ENCODE results near the gene FBXO36. TPM values are rescaled to one million over a fixed set of nuclear protein-coding genes. Genes with fewer than 3 reads are reported as not detected.
"Not testable (repeated sequence)": the region's sequence is repeated elsewhere in the genome, so short reads cannot be mapped to it uniquely, and the experiment has no call there.

Gene FBXO36
- total and polyA plus RNA-seq, 2 of the 8 experiments (the other 6 are each of a cell fraction or from before 2014, with no cell fraction given): 3.4 TPM

DNA sequence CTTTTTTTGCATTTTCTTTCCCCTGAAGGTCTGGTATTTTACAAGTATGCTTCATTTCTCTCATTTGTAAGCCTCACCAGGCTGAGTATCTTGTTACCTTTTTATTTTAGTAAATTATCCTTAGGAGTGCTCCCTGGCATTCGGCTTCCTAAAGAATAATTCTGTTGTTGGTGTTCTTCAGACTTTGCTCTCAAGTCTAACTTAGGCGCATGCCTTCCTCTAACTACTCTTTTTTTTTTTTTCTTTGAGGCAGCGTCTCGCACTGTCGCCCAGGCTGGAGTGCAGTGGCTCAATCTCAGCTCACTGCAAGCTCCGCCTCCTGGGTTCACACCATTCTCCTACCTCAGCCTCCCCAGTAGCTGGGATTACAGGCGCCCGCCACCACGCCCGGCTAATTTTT, 2.2 kb downstream of the FBXO36 start:
- H4K20me1 ChIP-seq (replicated peaks in 1 of 2; ENCODE audit: control insufficient read depth in 1 of 2, insufficient read depth in 2 of 2, low read length in 2 of 2); H3K56ac ChIP-seq (replicated peaks; ENCODE audit: insufficient read length, low read depth, low read length); H2BK15ac ChIP-seq (ENCODE audit: low read length); POLR2A ChIA-PET (ENCODE audit: partially characterized antibody); H2BK120ac ChIP-seq (replicated peaks; ENCODE audit: low read depth, low read length); H3K18ac ChIP-seq (ENCODE audit: extremely low read depth, low read length); H3K4me1 ChIP-seq (replicated peaks in 1 of 4; ENCODE audit: control insufficient read depth in 3 of 4, insufficient read depth in 4 of 4, low read length in 3 of 4); H4K5ac ChIP-seq (ENCODE audit: insufficient read length, low read depth, low read length); H3K4me2 ChIP-seq (ENCODE audit: insufficient read depth in 1 of 2, low read depth in 2 of 2, low read length in 2 of 2); H3K9ac ChIP-seq (replicated peaks in 1 of 4; ENCODE audit: extremely low read depth in 1 of 4, low read depth in 3 of 4, low read length in 3 of 4); H2BK12ac ChIP-seq (ENCODE audit: low read depth, low read length); H3K27me3 ChIP-seq (replicated peaks in 1 of 4; ENCODE audit: control insufficient read depth in 3 of 4, extremely low read depth in 1 of 4, insufficient read depth in 3 of 4, low read length in 3 of 4); H3K9me3 ChIP-seq (ENCODE audit: insufficient read depth in 2 of 2, low read depth in 1 of 2, low read length in 1 of 2); H2BK20ac ChIP-seq (ENCODE audit: low read length); H4K91ac ChIP-seq (replicated peaks; ENCODE audit: insufficient read length, low read length); H3K79me1 ChIP-seq (ENCODE audit: low read depth, low read length); H2BK5ac ChIP-seq (ENCODE audit: low read depth, low read length); H2AK5ac ChIP-seq (ENCODE audit: low read depth, low read length); H3K4me3 ChIP-seq (ENCODE audit: extremely low read depth in 1 of 4, insufficient read depth in 2 of 4, low read depth in 3 of 4, low read length in 4 of 4); H3K36me3 ChIP-seq (ENCODE audit: control insufficient read depth in 2 of 4, insufficient read depth in 4 of 4, low read length in 3 of 4); FAIRE-seq; H4K8ac ChIP-seq (ENCODE audit: extremely low read depth, insufficient read depth, low read length); H2AFZ ChIP-seq (ENCODE audit: low read length); H3K23me2 ChIP-seq (ENCODE audit: low read depth, low read length); H3K4ac ChIP-seq (replicated peaks; ENCODE audit: insufficient read length, low read depth, low read length); DNase-seq (ENCODE audit: low read depth in 1 of 2, low spot score in 2 of 2); H3K14ac ChIP-seq (ENCODE audit: insufficient read length); CTCF ChIA-PET (ENCODE audit: partially characterized antibody); H3K23ac ChIP-seq (ENCODE audit: insufficient read length); H3K27ac ChIP-seq (ENCODE audit: low read depth, low read length): not testable (repeated sequence)
- WGBS, 2 experiments (ENCODE audit: extremely low coverage in 1 of 2, insufficient coverage in 1 of 2, insufficient read length in 1 of 2, insufficient replicate concordance in 2 of 2, low coverage in 1 of 2, low lambda C conversion rate in 2 of 2, missing lambda C conversion rate in 1 of 2): 94% methylated on average over 7 of the region's 10 CpGs; no CpG with 5 or more reads in 1 of the 2 experiments
- peaks cover 4 to 30% of the 10 kb centered on the region in 2 experiments; a peak in 3 of 4 replicates for H3K79me2 ChIP-seq (ENCODE audit: control insufficient read depth in 1 of 2, insufficient read depth in 2 of 2, low read length in 2 of 2)
